ENCODE results near the gene DNAL4.

The DNAL4 gene

DNA sequence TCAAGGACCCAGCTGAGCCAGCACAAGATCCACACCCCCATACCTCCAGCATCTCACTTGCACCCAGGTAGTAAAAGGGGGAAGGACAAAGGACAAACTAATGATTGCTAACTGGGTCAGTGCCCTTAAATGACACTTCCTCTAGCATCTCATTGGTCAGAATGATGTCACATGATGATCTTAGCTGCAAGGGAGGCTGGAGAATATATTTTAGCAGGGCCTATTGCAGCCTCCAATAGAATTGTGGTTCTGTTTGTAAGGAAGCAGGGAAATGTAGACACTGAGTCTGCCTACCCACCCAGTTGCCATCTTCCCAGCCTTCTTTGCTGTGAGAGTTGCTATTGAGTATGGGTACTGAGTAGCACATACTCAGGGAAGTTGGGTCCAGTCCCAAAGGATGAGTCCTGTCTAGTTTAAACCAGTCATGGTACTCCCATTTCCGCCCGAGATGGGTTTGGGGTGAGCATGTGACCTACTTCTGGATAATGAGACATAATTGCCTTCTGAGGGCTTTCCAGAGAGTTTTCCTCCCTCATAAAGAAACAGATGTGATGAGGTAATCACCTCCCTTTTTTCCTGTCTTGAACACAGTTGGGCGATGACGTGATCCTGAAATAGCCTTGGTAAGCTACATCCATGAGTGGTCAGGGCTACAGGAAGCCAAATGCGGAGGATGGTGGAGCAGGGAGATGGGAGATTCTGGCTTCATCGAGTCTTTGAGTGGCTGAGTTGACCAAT is 5.5 kb upstream of the DNAL4 start:
- no peak overlapping the region for H3K4me3 ChIP-seq (ENCODE audit: low read depth, low read length)
- TF ChIP-seq, protein P1, sequence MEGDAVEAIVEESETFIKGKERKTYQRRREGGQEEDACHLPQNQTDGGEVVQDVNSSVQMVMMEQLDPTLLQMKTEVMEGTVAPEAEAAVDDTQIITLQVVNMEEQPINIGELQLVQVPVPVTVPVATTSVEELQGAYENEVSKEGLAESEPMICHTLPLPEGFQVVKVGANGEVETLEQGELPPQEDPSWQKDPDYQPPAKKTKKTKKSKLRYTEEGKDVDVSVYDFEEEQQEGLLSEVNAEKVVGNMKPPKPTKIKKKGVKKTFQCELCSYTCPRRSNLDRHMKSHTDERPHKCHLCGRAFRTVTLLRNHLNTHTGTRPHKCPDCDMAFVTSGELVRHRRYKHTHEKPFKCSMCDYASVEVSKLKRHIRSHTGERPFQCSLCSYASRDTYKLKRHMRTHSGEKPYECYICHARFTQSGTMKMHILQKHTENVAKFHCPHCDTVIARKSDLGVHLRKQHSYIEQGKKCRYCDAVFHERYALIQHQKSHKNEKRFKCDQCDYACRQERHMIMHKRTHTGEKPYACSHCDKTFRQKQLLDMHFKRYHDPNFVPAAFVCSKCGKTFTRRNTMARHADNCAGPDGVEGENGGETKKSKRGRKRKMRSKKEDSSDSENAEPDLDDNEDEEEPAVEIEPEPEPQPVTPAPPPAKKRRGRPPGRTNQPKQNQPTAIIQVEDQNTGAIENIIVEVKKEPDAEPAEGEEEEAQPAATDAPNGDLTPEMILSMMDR (IDR thresholded peaks at IDR 0.05; ENCODE audit: insufficient read depth, low read depth, low read length, missing control alignments): no peak
- no peak for DNase-seq (ENCODE audit: low read depth)

DNA sequence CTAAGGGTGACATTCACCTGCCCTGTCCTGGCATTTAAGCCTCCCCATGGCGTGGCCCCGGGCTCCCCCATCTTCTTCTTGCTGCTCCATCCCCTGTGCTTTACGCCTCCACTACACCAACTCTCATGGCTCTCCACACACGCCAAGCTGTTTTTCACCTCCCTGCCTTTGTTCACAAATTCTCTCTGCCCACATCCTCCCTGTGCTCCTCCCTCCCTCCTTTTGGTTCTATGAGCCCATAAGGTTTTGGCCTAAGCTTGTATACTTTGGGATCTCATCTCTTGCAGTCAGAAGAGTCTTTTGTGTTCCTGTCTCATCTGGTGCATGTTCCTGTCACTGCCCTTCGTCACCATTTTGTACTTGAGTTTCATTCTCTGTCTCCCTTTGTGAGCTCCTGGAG is 4.6 kb upstream of the DNAL4 start:
- TF ChIP-seq, protein P1 (IDR thresholded peaks at IDR 0.05; ENCODE audit: insufficient read depth, low read depth, low read length, missing control alignments): no peak

DNA sequence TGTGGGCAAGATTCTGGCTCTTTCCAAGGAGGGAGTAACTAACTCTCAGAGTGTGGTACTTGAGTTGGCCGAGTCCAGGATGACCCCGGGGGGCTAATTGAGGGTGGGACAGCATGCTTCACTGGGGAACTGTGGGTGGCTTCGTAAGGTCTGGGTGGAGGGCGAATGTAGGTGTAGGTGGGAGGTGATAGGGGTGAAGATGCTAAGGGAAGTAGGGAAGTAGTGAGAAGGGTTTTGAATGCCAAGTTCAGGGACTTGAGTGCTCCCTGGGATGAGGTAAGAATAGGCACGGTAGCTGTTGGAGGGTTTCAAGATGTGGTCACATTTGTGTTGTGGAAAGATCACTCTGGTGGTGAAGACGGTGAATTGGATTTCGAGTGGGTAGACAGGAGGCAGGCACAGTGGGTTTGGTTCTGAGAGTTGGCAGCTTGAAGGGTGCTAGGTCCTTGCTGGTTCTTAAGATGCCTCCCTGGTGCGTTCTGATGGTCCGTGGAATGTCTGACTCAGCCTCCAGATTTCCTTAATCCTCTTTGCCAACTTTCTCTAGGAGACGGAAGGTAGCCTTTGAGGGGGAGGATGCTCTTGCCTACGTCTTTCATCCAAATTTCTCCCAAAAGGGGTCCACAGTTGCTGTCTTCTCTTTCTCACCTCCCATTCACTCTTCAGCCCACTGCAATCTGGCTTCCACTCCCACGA is 2.5 kb upstream of the DNAL4 start:
- no peak for DNase-seq (ENCODE audit: low read depth)
- TF ChIP-seq, protein P1 (IDR thresholded peaks at IDR 0.05; ENCODE audit: insufficient read depth, low read depth, low read length, missing control alignments): no peak
- H3K4me3 ChIP-seq (ENCODE audit: low read depth, low read length): no peak overlapping the region

More for the DNA sequence above, 4.6 kb upstream of the DNAL4 start:
- H3K4me3 ChIP-seq (ENCODE audit: low read depth, low read length): no peak overlapping the region
- no peak for DNase-seq (ENCODE audit: low read depth)

DNA sequence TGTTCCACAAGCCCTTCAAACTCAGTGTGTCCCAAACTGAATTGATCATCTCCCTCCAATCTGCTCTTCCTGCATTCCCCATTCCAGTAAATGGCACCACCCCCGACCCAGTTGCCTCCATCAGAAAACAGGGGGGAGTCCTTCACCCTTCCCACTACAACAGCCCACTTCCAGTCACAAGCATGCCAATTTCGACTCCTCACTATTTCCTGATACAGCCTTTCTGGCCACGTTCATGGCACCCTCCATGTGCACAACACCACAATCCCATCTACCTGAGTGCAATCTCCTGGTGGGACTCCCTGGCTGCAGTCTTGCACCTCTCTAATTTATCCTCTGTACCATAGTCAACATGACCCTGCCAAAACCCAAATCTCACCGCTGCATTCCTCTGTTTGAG is 1.6 kb upstream of the DNAL4 start:
- H3K4me3 ChIP-seq (ENCODE audit: low read depth, low read length): no peak overlapping the region
- TF ChIP-seq, protein P1 (IDR thresholded peaks at IDR 0.05; ENCODE audit: insufficient read depth, low read depth, low read length, missing control alignments): no peak
- no peak for DNase-seq (ENCODE audit: low read depth)

DNA sequence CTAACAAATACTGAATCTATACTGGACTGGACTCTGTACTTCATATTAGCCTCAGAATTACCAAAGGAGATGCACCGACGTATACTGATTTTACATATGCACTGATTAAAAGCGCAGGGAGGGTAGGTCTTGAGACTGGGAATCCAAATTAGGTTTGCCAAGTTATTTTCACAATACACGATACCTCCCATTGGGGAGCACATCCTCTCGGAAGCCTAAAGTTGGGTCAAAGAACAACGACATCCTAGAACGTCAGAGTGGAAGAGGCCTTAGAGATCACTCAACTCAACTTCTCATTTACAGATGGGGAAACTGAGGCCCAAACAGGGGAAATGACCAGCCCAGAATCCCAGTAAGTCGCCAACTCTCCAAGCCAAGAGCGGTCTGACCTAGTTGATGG is 626 bp downstream of the DNAL4 start:
- TF ChIP-seq, protein P1 (IDR thresholded peaks at IDR 0.05; ENCODE audit: insufficient read depth, low read depth, low read length, missing control alignments): no peak
- peak overlapping the region; percentile 83 for H3K4me3 ChIP-seq (ENCODE audit: low read depth, low read length)
- DNase-seq (ENCODE audit: low read depth): no peak

DNA sequence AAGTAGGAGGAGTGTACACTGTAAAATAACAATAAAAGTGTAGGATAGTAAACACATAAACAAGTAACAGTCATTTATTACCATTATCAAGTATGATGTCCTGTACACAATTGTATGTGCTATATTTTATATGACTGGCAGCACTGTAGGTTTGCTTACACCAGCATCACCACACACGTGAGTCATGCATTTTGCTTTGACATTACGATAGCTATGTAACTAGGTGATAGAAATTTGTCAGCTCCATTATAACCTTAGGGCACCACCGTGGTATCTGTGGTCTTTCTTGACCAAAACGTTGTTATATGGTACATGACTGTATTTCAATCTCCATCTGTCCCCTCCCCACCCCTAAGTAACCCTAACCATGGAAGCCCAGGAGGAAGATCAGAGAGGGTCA is 1.1 kb downstream of the DNAL4 start:
- DNase-seq (ENCODE audit: low read depth): no peak
- TF ChIP-seq, protein P1 (IDR thresholded peaks at IDR 0.05; ENCODE audit: insufficient read depth, low read depth, low read length, missing control alignments): no peak
- H3K4me3 ChIP-seq (ENCODE audit: low read depth, low read length): peak overlapping the region; percentile 83; the same call in 1 of the 2 replicates
